ENCODE measurements around the gene CACNA2D2.

DNA sequence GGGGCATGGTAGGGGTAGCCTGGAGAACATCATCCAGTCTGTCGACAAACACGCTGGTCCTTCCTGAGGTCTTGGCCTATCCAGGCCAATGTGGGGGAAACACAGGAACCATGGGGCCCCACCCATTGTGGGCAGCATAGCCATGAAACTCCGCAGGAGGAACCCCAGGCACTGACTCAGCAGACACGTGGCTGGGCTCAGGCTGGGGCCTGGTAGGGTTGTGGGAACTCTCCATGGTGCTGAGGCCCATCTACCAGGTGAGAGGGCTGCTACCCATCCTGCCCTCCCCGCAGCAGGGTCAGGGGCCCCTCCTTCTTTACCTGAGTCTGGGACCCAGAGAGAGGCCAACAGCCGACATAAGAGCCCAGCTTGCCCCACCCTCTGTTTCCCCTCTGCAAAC, 22.6 kb upstream of the CACNA2D2 start:
- TF ChIP-seq, protein P1, sequence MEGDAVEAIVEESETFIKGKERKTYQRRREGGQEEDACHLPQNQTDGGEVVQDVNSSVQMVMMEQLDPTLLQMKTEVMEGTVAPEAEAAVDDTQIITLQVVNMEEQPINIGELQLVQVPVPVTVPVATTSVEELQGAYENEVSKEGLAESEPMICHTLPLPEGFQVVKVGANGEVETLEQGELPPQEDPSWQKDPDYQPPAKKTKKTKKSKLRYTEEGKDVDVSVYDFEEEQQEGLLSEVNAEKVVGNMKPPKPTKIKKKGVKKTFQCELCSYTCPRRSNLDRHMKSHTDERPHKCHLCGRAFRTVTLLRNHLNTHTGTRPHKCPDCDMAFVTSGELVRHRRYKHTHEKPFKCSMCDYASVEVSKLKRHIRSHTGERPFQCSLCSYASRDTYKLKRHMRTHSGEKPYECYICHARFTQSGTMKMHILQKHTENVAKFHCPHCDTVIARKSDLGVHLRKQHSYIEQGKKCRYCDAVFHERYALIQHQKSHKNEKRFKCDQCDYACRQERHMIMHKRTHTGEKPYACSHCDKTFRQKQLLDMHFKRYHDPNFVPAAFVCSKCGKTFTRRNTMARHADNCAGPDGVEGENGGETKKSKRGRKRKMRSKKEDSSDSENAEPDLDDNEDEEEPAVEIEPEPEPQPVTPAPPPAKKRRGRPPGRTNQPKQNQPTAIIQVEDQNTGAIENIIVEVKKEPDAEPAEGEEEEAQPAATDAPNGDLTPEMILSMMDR (conservative IDR thresholded peaks at IDR 0.05; ENCODE audit: low read depth, low read length) = no peak
- no peak for TF ChIP-seq POLR2A (IDR thresholded peaks at IDR 0.05; ENCODE audit: low read depth, low read length)
- TF ChIP-seq MAZ (IDR thresholded peaks at IDR 0.05; ENCODE audit: borderline replicate concordance, low read depth, low read length) = no peak
- no peak for TF ChIP-seq NFE2L2 (IDR thresholded peaks at IDR 0.05; ENCODE audit: low read depth, low read length)
- TF ChIP-seq SMC3 (IDR thresholded peaks at IDR 0.05; ENCODE audit: low read depth, low read length) = no peak
- no peak for TF ChIP-seq CHD1 (IDR thresholded peaks at IDR 0.05; ENCODE audit: low read depth, low read length)
- TF ChIP-seq RFX5 (IDR thresholded peaks at IDR 0.05; ENCODE audit: low read depth, low read length) = no peak
